Activated T-cell treated with anti-CD3 and anti-CD28 coated beads for 24 hours (primary cell): ENCODE results near the gene SUSD1.

Source experiments
- DNase-seq: peaks from one replicate; pipeline ENCODE4 v3.0.0-alpha.2; 2020; ENCODE audit warnings: low read depth

The SUSD1 gene

DNA sequence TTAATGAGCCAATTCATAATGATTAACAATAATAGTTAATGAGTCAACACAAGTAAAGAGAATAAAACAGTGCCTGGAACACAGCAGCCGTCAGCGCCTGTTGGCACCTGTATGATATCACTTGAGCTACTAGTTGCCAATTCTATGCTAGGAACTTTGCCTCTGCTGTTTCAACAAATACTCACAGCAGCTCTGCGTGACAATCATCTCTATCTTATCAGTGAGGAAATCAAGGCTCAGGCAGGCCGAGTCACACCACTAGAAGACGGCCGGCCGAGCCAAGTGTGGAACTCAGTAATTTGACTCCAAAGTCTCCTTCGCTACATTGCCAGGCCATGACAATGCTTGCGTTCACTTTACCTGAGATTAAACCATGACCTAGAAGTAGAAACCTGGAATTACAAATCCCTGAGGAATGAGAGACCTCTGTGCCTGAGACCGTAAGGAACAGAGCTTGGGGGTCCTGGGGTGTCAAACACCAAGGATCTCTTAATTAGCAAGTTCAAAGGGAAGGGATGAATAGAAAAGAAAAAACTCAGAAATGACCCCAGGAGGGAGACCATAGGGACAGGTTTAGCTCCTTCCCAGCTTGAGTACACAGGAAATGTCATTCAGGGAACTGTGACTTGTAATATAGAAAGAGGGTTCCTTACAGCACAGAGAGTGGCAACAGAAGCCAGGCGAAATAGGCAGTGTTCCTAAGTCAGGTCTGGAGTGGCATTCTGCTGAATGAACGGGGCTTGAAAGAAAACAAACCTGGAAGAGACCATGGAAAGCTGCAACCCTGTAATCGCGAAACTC is 109.1 kb downstream of the SUSD1 start:
- no peak for DNase-seq

DNA sequence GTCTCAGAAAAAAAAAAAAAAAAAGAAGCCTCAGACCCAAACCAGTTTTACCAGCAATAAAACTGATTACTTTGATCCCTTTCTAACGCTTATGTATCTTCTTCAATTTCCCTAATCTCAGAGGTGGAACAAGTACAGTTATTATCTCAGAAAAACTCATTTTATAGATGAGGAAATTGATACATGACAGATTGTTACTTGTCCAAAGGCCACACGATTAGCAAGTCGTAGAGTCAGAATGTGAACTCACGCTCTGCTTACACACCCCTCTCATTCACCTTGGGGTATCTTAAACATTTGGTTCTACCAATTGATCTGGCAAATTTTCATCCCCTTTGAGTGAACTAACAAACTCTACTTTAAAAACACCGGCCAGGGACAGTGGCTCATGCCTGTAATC is 110.2 kb downstream of the SUSD1 start:
- no peak for DNase-seq

DNA sequence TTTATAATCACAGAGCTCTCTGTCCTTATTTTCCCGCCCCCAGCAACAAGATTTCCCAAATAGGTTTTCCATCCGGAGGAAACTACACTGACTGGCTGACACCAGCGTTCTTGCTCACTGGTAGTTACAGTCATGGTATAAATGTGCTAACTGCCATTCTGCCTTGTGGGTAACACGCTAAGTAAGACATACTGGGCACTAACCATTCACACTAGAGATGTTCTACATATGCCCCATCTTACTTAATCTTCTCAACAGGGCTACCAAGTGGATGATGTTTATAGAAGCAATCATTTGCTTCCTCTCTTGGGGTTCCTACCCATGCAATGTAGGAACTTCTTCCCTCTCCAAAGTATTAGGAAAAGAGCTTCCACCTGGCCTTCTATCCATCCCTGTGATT is 111.5 kb downstream of the SUSD1 start:
- no peak for DNase-seq

DNA sequence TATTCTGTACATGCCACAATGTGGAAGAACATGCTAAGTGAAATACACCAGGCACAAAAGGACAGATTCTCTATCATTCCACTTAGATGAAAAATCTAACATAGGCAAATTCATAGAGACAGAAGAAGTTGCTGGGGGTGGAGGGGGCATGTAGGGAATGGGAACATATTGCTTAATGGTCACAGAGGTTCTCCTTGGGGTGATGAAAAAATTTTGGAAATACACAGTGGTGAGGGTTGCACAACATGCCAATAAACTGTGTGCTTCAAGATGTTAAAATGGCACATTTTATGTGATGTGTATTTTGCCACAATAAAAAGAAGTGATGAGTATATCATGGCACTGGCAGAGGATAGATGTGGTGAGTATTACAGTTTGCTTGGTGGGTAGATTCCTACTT is 111.9 kb downstream of the SUSD1 start:
- DNase-seq, result no peak

DNA sequence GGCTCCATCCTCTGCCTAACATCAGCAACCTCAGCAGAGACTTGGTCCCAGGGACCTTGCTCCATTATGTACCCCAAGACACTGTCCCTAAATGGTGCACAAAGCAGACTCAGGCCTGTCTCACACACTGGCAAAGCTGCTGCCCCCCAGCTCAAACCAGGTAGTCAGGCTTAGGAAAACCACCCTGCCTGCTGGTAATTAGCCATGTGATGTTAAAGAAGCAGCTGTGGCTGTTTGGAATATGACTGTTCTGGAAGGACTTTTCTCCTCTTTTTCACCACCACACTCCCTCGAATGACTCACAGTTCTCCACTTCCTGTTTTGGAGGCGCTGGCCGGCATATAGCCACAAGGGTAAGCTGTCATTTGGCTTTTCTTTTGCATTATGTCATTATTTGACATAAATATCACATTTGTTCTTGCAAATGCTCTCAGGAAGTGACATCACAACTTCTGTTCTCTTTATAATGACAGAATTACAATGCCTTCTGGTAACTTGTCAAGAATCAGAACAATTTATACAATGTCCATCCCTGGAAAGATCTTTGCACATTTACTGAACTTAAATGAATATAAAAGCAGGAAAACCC is 113.9 kb downstream of the SUSD1 start:
- no peak for DNase-seq

DNA sequence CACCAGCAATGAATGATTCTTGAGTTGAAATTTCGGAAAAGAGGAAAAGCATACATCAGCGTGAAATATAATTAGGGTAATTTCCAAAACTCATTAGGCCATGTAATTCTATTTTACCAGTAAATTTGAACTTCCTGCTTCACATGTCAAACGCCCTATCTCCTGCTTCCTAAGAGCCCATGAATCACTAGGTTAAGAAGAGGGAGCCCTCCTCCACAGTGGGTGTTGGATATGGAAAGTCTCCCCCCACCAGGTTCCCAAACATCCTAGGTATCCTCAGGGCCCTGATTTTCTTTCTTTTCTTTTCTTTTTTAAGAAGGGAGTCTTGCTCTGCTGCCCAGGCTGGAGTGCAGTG is 115.2 kb downstream of the SUSD1 start:
- DNase-seq, result no peak

DNA sequence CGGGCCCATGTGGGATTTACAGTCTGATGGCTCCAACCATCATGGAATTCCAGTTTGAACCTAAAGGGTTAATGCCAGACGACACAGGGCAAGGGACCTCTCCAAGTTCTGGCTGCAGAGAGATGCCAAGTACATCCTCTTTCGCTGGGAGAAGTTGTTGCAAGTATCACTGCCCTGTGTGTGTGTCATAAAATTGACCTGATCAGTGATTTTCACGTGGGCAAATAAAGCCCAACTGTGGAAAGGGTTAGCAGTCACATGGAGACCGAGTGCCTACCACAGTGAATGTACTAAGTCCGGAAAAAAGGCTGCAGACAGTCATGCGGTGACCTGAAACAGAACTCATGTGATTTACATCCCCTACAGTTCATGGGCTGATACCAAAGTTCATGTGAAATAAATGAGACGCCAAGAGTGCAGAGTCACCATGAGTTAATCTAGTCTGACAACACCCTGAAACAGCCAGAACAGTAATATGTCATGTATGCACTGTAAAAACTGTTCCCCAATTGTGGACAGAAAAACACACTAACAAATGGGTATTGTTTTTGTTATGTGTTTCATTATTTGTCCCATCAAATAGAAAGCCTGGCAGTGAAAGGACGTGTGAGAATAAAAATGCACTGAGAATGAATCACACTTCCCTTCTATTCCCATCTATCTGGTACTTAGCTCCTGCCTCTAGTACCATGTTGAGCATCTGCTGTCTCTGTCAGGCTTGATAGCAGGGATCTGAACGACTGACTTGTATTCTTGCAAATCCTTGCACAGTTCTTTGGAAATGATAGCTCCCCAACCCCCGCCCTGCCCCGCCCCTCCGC is 115.7 kb downstream of the SUSD1 start:
- DNase-seq, result no peak

DNA sequence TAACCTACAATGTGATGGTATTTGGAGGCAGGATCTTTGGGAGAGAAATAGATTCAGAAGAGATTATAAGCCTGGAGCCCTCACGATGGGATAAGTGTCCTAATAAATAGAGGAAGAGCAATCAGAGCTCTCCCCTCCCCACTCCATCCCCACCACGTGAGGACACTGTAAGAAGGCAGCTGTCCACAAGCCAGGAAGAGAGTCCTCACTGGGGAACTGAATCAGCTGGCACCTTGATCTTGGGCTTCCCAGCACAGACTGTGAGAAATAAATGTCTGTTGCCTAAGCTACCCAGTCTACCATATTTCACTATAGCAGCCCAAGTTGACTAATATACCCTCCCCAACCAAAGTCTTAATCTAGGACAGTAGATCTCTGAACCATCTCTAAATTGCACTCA is 118.1 kb downstream of the SUSD1 start:
- no peak for DNase-seq

DNA sequence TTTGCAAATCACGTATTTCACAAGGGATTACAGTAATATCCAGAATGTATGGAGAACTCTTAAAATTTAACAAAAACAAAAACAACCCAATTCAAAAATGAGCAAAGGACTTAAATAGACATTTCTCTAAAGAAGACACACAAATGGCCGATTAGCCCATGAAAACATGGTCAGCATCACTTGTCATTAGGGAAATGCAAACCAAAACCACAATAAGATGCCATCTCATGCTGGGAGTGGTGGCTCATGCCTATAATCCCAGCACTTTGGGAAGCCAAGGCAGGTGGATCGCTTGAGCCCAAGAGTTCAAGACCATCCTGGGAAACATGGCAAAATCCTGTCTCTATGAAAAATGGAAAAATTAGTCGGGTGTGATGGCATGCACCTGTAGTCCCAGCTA is 120.2 kb downstream of the SUSD1 start:
- DNase-seq, result no peak

DNA sequence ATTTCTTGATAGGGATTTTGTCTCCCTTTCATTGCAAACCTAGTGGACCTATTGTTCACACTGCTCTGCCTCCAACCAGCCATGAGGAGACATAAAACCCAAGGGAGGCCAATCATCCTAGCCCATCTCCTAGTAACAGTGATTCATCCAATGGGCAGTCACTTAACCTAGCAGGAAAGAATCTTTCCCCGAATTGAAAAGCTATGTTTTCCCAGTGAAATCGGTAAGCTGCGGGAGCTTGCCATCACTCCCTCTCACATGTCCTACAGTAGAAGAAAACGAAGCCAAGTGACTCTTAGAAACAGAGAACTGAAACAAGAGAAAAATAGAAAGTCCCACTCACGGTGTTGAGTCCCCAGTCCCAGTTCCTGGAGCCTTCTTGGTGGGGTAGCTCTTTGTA is 123.3 kb downstream of the SUSD1 start:
- no peak for DNase-seq

DNA sequence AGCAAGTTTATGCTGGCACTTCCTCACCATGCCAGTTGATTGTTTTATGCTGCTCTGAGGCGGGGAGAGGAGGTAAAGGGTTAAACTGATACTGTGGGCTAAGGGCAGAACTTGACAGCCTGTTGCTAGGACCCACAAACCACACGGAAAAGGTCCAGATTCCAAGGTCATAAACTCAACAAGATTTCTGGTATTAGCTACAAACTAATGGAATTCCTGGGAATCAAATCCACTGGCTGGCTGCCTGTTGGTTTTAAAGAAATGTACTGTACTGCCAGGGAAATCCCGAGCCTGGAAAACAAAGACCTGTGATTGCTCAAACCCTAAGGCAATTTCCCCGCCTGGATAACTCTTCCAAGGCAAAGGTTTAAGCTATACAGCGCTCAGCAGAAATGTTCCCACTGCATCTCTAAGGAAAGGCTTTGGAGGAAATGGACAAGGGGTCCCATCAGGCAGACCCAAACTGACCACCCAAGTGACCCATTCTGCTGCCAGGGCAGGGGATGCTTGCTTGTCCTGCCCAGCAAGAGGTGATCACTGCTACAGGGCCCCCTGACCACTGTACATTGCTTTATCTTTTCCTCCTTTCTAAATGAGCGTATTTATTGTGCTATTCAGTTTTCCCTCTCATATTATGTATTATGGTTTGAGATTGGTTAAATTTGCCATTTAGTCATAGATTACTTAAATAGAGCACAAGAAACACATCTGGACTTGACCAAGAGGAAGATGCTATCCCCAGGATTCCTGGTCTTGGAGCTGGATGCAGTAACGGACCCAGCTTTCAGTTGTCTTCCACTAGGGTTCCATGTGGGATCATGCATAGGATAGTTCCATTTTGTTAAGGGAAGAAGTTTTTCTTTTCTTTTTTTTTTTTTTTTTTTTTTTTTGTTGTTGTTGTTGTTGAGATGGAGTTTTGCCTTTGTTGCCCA is 124.3 kb downstream of the SUSD1 start:
- no peak for DNase-seq

DNA sequence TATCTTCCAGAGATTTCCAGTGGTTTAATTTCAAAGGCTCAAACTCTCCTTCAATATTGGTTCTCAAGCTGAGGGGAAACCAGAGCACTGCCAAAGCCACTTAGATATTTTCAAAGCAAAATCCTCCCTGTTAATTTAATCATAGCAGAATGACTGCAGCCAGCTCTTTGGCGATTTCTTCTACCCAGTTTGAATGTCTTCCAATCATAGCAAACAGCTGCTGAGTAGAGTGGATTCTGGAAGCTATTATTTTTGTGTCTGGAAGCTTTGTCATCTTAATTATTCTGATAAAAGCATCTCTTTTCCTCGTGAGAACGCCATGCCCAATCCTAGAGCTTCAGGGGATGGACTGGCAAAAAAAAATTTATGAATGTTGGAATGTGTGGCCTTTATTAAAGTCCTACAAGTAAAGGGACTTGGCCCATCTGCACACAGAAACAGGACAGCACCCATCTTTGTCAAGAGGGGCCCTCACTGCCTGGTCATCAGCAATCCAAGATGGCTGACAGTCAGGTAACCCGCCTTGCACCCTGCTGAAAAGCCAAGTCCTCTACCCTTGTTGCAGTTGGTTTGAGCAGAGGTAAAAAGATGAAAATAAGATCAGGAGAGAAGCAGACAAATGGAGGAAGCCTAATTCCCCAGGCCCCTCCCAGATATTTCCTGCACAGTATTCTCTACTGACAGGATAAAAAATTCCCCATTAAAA is 125.1 kb downstream of the SUSD1 start:
- DNase-seq, result no peak

DNA sequence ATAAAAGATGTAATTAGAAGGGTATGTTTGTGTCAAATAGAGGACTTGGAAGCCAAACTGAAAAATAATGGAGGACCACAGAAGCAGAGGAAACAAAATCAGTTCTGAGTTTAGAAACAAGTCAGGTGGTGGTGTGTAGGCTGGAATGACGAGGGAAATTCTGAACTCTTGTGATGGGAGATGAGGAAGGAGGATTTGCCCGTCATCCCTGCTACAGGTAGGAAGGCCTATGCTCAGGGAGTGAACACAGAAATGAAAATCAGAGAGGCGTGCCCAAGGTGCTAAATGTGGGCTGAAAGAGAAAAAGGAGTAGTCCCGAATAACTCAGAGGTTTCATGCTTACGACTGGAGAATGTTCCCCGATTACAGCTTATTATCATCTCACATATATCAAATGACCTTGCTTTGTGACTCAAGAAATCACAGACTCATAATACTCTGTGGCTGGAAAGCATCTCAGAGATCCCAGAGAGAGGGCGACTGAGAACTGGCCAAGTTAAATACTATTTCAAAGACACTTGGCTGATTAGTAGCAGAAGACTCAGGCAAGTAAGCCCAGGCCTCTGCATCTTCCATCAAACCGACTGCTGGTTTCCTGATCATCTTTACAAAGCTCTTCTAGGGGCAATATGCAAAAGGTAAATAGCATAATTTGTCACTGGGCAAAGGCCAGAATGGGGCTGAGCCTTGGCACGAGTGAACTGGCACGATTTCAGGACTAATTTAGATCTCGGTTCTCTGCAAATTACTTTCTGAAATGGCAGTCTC is 126.0 kb downstream of the SUSD1 start:
- DNase-seq, result no peak

DNA sequence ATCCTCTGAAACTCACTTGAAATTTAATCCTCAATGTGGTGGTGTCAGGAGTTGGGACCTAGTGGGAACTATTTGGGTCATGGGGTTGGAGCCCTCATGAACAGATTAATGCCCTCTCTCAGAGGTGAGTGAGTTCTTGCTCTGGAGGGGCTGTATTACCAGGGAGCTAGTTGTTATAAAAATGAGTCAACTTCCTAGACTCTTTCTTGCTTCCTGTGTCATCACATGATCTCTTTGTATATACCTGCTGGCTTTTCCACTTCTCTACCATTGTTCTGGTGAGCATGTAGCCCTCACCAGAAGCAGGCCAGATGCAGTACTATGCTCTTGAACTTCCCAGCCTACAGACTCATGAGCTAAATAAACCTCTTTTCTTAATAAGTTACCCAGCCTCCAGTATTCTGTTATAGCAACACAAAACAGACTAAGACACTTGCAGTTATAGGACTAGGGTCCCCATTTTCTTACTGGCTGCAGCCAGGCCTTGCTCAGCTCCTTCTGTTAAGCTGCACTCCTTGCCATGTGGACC is 127.5 kb downstream of the SUSD1 start:
- DNase-seq, result no peak

DNA sequence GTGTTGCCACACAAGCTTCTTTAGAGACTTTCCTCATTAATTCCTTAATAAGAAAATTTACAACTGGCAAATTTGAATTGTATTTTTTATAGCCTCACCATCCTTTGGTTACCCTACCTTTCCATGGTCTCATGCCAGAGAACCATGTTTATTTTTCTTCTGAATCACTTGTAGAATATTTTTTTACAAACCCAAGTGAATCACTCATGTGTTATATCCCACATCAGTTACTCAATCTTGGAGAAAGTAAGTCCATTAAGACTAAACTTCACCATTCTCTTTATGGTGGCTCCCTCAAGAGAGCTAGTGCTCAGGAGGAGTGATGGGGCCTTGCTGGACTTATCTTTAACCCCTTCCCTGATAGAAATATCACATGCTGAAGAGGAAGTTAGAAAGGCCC is 128.9 kb downstream of the SUSD1 start:
- DNase-seq, result no peak

DNA sequence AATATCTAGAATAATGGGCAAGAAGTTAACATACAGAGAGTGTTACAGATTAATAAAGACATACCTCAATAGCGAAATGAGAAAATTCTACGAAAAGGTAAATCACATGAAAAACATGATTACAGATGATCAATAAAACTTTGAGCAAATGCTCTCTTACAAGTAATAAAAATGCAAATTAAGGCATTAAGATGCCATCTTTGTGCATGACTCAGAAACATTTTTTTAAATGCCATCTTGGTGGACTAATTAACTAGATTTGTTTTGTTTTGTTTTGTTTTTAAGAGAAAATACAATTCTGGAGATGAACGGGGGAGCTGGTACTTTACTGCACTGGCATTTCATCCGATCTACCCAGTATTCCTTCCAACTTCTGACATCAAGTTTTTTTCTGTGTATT is 130.2 kb downstream of the SUSD1 start:
- no peak for DNase-seq

DNA sequence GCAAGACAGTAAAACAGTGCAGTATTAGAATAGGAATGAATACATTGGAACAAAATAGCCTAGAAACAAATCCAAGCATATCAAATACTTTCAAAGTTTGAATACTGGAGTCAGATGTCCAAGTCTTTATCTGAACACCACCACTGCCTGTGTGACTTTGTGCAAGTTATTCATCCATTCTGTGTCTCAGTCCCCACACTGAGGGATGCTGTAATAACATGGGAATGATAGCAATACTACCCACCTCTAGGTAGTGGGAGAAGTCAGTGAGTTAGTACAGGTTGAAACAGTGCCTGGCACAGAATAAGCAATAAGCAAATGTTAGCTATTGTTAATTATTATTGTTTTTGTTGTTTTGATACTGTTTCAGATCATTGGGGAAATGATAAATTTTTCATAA is 130.9 kb downstream of the SUSD1 start:
- no peak for DNase-seq

DNA sequence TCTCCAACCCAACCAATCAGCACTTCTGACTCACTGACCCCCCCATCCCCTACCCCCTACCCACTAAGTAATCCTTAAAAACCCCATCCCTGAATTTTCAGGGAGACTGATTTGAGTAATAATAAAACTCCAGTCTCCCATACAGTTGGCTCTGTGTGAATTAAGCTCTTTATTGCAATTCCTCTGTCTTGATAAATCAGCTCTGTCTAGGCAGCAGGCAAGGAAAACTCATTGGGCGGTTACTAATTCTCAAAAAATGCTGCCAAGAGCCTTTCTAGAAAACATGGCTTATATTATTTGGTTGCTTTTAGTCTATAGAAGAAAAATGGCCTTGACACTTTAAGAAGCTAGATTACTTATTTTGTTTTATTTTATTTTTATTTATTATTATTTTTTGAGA is 131.7 kb downstream of the SUSD1 start:
- DNase-seq, result no peak

DNA sequence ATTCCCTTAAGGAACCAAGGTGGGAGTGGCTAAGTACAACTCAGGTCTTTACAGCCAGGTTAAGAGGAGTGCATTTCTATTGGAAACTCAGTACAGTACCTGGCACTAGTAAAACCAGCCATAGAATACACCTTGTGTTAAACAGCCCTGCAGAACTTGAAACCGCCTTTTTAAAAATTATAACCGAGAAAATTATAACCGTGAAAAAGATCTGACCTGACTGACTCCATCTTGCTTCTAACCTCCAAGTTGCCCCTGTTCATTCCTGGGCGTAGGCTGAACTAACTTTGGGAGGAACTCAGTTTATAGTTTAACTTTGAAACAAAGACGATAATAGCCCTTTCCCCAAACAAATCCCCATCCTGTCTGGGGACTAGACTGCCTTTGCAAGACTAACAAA is 132.3 kb downstream of the SUSD1 start:
- DNase-seq, result no peak

DNA sequence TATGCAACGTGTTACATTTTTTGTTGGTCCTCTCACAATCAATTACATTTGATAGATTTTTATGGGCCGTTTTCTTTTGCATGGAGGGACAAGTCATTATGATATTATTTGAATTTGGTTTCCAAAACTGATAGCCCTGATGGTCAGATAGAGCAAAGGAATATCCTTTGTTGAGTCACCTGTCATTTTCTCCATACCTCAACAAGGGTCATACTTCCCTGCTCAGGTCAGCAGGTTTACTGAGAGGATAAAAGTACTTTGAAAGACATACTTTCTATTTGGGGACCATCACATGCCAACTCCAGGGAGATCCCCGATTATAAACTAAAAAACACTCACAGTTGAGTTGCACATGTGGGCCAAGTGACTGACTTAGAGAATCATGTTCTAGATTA is 132.9 kb downstream of the SUSD1 start:
- no peak for DNase-seq
